H9 (cell line): ENCODE data around the gene TAF11L6. TPM values are rescaled to one million over a fixed set of nuclear protein-coding genes. Genes with fewer than 3 reads are reported as not detected.
A peak's percentile ranks its signal among the peaks of the same experiment; 100 is the strongest.
"Not testable (repeated sequence)": the region's sequence is repeated elsewhere in the genome, so short reads cannot be mapped to it uniquely, and the experiment has no call there.

Source experiments
- DNase-seq: peaks from one replicate; pipeline ENCODE4 v3.0.0-alpha.2; 2017
- H2AFZ ChIP-seq: one replicate; pipeline ENCODE4 v1.6.1; 2013; ENCODE audit warnings: mild to moderate bottlenecking, low read length, control low read depth, moderate library complexity
- H2AK5ac ChIP-seq: 2 replicates; pipeline ENCODE4 v1.6.1; 2013; ENCODE audit warnings: low read length, control low read depth, mixed read lengths; ENCODE audit not compliant: insufficient read length
- H2BK120ac ChIP-seq: one replicate; pipeline ENCODE4 v1.6.1; 2013; ENCODE audit warnings: low read depth, mild to moderate bottlenecking, low read length, control low read depth, inconsistent platforms; ENCODE audit not compliant: poor library complexity, severe bottlenecking
- H2BK12ac ChIP-seq: 2 replicates; pipeline ENCODE4 v1.6.1; 2013; ENCODE audit warnings: low read length, control low read depth, mixed read lengths, low read depth; ENCODE audit not compliant: insufficient read length
- H2BK15ac ChIP-seq: 2 replicates; pipeline ENCODE4 v1.6.1; 2013; ENCODE audit warnings: low read depth, low read length, control low read depth
- H2BK20ac ChIP-seq: one replicate; pipeline ENCODE4 v1.6.1; 2013; ENCODE audit warnings: low read depth, mild to moderate bottlenecking, low read length, control low read depth, inconsistent platforms; ENCODE audit not compliant: poor library complexity, severe bottlenecking
- H2BK5ac ChIP-seq: 2 replicates; pipeline ENCODE4 v1.6.1; 2013; ENCODE audit warnings: low read length, control low read depth, mixed read lengths; ENCODE audit not compliant: insufficient read length
- H3K14ac ChIP-seq: 2 replicates; pipeline ENCODE4 v1.6.1; 2013; ENCODE audit warnings: low read length, control low read depth; ENCODE audit not compliant: insufficient read depth
- H3K18ac ChIP-seq: 2 replicates; pipeline ENCODE4 v1.6.1; 2013; ENCODE audit warnings: low read depth, mild to moderate bottlenecking, mixed read lengths, low read length, control low read depth; ENCODE audit not compliant: insufficient read length
- H3K23ac ChIP-seq: 2 replicates; pipeline ENCODE4 v1.6.1; 2013; ENCODE audit warnings: low read length, control low read depth, mixed read lengths, low read depth; ENCODE audit not compliant: insufficient read length
- H3K23me2 ChIP-seq: 2 replicates; pipeline ENCODE4 v1.6.1; 2013; ENCODE audit warnings: low read depth, mild to moderate bottlenecking, mixed read lengths, low read length, control low read depth; ENCODE audit not compliant: insufficient read length, poor library complexity, severe bottlenecking
- H3K27ac ChIP-seq: 2 replicates; pipeline ENCODE4 v1.5.1; 2013; ENCODE audit warnings: low read length, control low read depth, mixed read lengths, low read depth; ENCODE audit not compliant: insufficient read length
- H3K27me3 ChIP-seq: 2 replicates; pipeline ENCODE4 v1.6.1; 2013; ENCODE audit warnings: low read length, control low read depth, inconsistent platforms; ENCODE audit not compliant: insufficient read depth
- H3K4ac ChIP-seq: 2 replicates; pipeline ENCODE4 v1.6.1; 2013; ENCODE audit warnings: low read depth, mild to moderate bottlenecking, control low read depth, inconsistent platforms, low read length, moderate library complexity
- H3K4me1 ChIP-seq: 2 replicates; pipeline ENCODE4 v1.6.1; 2013; ENCODE audit warnings: low read length, control low read depth, inconsistent platforms; ENCODE audit not compliant: insufficient read depth
- H3K4me2 ChIP-seq: 2 replicates; pipeline ENCODE4 v1.6.1; 2013; ENCODE audit warnings: low read length, control low read depth, mixed read lengths; ENCODE audit not compliant: insufficient read length, insufficient read depth
- H3K56ac ChIP-seq: 2 replicates; pipeline ENCODE4 v1.6.1; 2013; ENCODE audit warnings: low read depth, mild to moderate bottlenecking, mixed read lengths, low read length, control low read depth; ENCODE audit not compliant: insufficient read length
- H3K79me1 ChIP-seq: 2 replicates; pipeline ENCODE4 v1.6.1; 2013; ENCODE audit warnings: low read depth, mild to moderate bottlenecking, moderate library complexity, low read length, control low read depth, inconsistent platforms; ENCODE audit not compliant: insufficient read depth, poor library complexity, severe bottlenecking
- H3K79me2 ChIP-seq: 2 replicates; pipeline ENCODE4 v1.6.1; 2013; ENCODE audit warnings: low read length, control low read depth, inconsistent platforms; ENCODE audit not compliant: insufficient read depth
- H3K9ac ChIP-seq: 2 replicates; pipeline ENCODE4 v1.6.1; 2013; ENCODE audit warnings: low read length, control low read depth, mixed read lengths; ENCODE audit not compliant: insufficient read length; ENCODE audit errors: extremely low read depth
- H3K9me3 ChIP-seq: one replicate; pipeline ENCODE4 v1.6.1; 2013; ENCODE audit warnings: low read depth, low read length, inconsistent platforms; ENCODE audit not compliant: control insufficient read depth
- H3T11ph ChIP-seq: one replicate; pipeline ENCODE4 v1.6.1; 2013; ENCODE audit warnings: mild to moderate bottlenecking, low read length, control low read depth, inconsistent platforms
- H4K20me1 ChIP-seq: one replicate; pipeline ENCODE4 v1.6.1; 2013; ENCODE audit not compliant: control insufficient read depth, insufficient read length, insufficient read depth
- H4K5ac ChIP-seq: 2 replicates; pipeline ENCODE4 v1.6.1; 2013; ENCODE audit warnings: low read depth, mild to moderate bottlenecking, mixed read lengths, low read length, control low read depth; ENCODE audit not compliant: insufficient read length
- H4K8ac ChIP-seq: replicated peaks from 2 replicates; pipeline ENCODE4 v1.6.1; 2013; ENCODE audit warnings: low read length, control low read depth, mixed read lengths, low read depth; ENCODE audit not compliant: insufficient read length
- H4K91ac ChIP-seq: 2 replicates; pipeline ENCODE4 v1.6.1; 2013; ENCODE audit warnings: low read depth, mild to moderate bottlenecking, moderate library complexity, mixed read lengths, low read length, control low read depth; ENCODE audit not compliant: insufficient read length
- H3K27ac Mint-ChIP-seq, 3 experiments: 2 replicates in 2 of 3; 3 replicates in 1 of 3; pipeline ENCODE4 v1.8.0; 2020 to 2021; ENCODE audit warnings: mixed read lengths in 3 of 3, mild to moderate bottlenecking in 1 of 3, moderate library complexity in 1 of 3
- H3K27me3 Mint-ChIP-seq: 2 replicates; pipeline ENCODE4 v1.8.0; 2021; ENCODE audit warnings: low read depth, mild to moderate bottlenecking, moderate library complexity, mixed read lengths
- H3K36me3 Mint-ChIP-seq, 3 experiments: 2 replicates in 2 of 3; 3 replicates in 1 of 3; pipeline ENCODE4 v1.8.0; 2020 to 2021; ENCODE audit warnings: low read depth in 3 of 3, mixed read lengths in 3 of 3; ENCODE audit not compliant: insufficient read depth in 1 of 3
- H3K4me1 Mint-ChIP-seq, 2 experiments: 2 replicates each; pipeline ENCODE4 v1.8.0; 2020; ENCODE audit warnings: mixed read lengths in 2 of 2
- H3K4me3 Mint-ChIP-seq, 2 experiments: 2 replicates in 1 of 2; 3 replicates in 1 of 2; pipeline ENCODE4 v1.8.0; 2020 to 2021; ENCODE audit warnings: mild to moderate bottlenecking in 2 of 2, mixed read lengths in 2 of 2, moderate library complexity in 1 of 2
- H3K9me3 Mint-ChIP-seq, 2 experiments: 2 replicates in 1 of 2; 3 replicates in 1 of 2; pipeline ENCODE4 v1.8.0; 2020; ENCODE audit warnings: mild to moderate bottlenecking in 2 of 2, mixed read lengths in 2 of 2, moderate library complexity in 1 of 2
- CTCF ChIP-seq: fragments of 200-600 bp; sonication (generic); conservative IDR thresholded peaks from 3 replicates; pipeline ENCODE4 v1.8.0; 2021; ENCODE audit warnings: antibody characterized with exemption, mild to moderate bottlenecking
- WGBS: extraction: QIAGEN DNeasy Blood & Tissue Kit; methylation state at CpG from one replicate; pipeline ENCODE4 v1.1.7; 2013; ENCODE audit warnings: missing lambda C conversion rate, low lambda C conversion rate, mixed read lengths; ENCODE audit not compliant: insufficient read length; ENCODE audit errors: extremely low coverage; 5-methylcytosine and 5-hydroxymethylcytosine counted together
- total RNA-seq: library from RNA; stranded (reverse); gene quantifications from 2 replicates; pipeline ENCODE4 v1.2.1, GENCODE V29; 2021

TAF11L6 gene
- total RNA-seq, 1 experiment from 2014 or later, result not detected

GRCh38 chr5:17487174-17487512 lies 41.3 kb upstream of the TAF11L6 start:
- Histone ChIP-seq H3K79me1 (no peaks in the 10 kb centered on the region), H3K4ac (no peak overlapping the region), H3K23me2 (no peaks in the 10 kb centered on the region), H4K91ac (no peak overlapping the region), H4K8ac (no peak overlapping the region), H2BK15ac (no peak overlapping the region), H2AK5ac (no peak overlapping the region), H3K18ac (no peak overlapping the region), H2BK20ac (no peak overlapping the region), H4K5ac (no peak overlapping the region), H3K4me1 (no peaks in the 10 kb centered on the region), H4K20me1 (no peaks in the 10 kb centered on the region), H3K79me2 (no peaks in the 10 kb centered on the region), H3K23ac (no peak overlapping the region), H3K56ac (no peak overlapping the region), H3K27me3 (no peaks in the 10 kb centered on the region), H2AFZ (no peak overlapping the region), H3K14ac (no peak overlapping the region), H3K9ac (no peak overlapping the region), H2BK12ac (no peak overlapping the region), H2BK5ac (no peak overlapping the region), H3T11ph (no peak overlapping the region), H3K4me2 (no peak overlapping the region), H2BK120ac (no peak overlapping the region), H3K9me3 (no peaks in the 10 kb centered on the region), H3K27ac (no peak overlapping the region)
- no peaks in the 10 kb centered on the region for H3K36me3 Mint-ChIP-seq
- no peak for DNase-seq
- no peaks in the 10 kb centered on the region for H3K4me1 Mint-ChIP-seq
- WGBS, result no CpG with 5 or more reads among the region's 1 CpG
- no peaks in the 10 kb centered on the region for H3K9me3 Mint-ChIP-seq
- H3K4me3 Mint-ChIP-seq, result no peak overlapping the region
- no peaks in the 10 kb centered on the region for H3K27me3 Mint-ChIP-seq
- H3K27ac Mint-ChIP-seq, result no peak overlapping the region
- TF ChIP-seq CTCF, result no peak

- H2AK5ac ChIP-seq, DNase-seq, H3K23me2 ChIP-seq, H3K36me3 Mint-ChIP-seq, H3K56ac ChIP-seq, H3K4me3 Mint-ChIP-seq, H3K27me3 ChIP-seq, H3T11ph ChIP-seq, H3K9me3 ChIP-seq, H2BK120ac ChIP-seq, H3K14ac ChIP-seq, H3K4ac ChIP-seq, H3K4me1 Mint-ChIP-seq, H2BK15ac ChIP-seq, H3K27ac ChIP-seq, H3K18ac ChIP-seq, H3K27me3 Mint-ChIP-seq, H2BK5ac ChIP-seq, H4K91ac ChIP-seq, H3K9ac ChIP-seq, H3K4me1 ChIP-seq, H4K8ac ChIP-seq, H2AFZ ChIP-seq, H4K5ac ChIP-seq, H3K79me1 ChIP-seq, H3K23ac ChIP-seq, H3K79me2 ChIP-seq, H4K20me1 ChIP-seq, H2BK12ac ChIP-seq, H3K4me2 ChIP-seq, H3K9me3 Mint-ChIP-seq, H2BK20ac ChIP-seq: not testable (repeated sequence)
- WGBS, result no CpG with 5 or more reads among the region's 23 CpGs
- peak overlapping the region in 2 of 3 experiments; percentile 4 to 69; a peak in 1 of 7 replicates for H3K27ac Mint-ChIP-seq
Observed at GRCh38 chr5:17491257-17491656, 37.2 kb upstream of the TAF11L6 start.
